GM21423 (cell line): ENCODE measurements around the gene GJA10.

Source experiments
- ATAC-seq: cut with Tn5 transposase; IDR thresholded peaks from one replicate; pipeline ENCODE4 v1.9.1; 2021; ENCODE audit warnings: mild to moderate bottlenecking, moderate library complexity; ENCODE audit not compliant: unreplicated experiment

The GJA10 gene

GRCh38 chr6:89942601-89943000 is 48.3 kb downstream of the GJA10 start:
- ATAC-seq: no peak

- no peak for ATAC-seq
Measured at GRCh38 chr6:89944181-89944755, 50.0 kb downstream of the GJA10 start.

DNA sequence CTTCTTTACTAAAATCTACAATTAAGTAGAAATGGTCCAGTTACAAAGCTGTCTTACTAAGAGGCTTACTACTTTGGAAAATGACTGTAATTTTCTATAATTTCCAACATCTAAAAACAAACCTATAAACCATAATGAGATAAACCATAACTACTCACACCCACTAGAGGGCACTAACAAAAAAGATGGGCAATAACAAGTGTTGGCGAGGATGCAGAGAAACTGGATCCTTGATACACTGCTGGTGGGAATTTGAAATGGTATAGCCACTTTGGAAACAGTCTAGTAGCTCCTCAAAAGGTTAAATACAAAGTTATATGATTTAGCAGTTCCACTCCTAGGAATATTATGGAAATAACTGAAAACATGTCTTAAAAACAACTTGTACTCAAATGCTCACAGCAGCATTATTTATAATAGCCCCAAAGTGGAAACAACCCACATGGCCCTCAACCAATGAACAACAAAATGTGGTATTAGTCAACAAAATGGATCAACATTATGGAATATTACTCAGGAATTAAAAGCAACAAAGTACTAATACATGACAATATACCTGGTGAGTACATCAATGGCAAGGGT is 50.6 kb downstream of the GJA10 start:
- no peak for ATAC-seq
